Occipital lobe (tissue), 2 donors: ENCODE measurements around the gene DMAC2L. TPM values are rescaled to one million over a fixed set of nuclear protein-coding genes. Genes with fewer than 3 reads are reported as not detected.
"Not testable (repeated sequence)": the region's sequence is repeated elsewhere in the genome, so short reads cannot be mapped to it uniquely, and the experiment has no call there.

Experiments
- DNase-seq: peaks from one replicate; lab custom pipeline; 2025; lab: John Stamatoyannopoulos, UW
- total RNA-seq: library from RNA; depleted of rRNA; stranded (reverse); fragments of >200 nt; gene quantifications from one replicate; pipeline ENCODE4 v1.2.3, GENCODE V29; 2014

The DMAC2L gene, protein sequence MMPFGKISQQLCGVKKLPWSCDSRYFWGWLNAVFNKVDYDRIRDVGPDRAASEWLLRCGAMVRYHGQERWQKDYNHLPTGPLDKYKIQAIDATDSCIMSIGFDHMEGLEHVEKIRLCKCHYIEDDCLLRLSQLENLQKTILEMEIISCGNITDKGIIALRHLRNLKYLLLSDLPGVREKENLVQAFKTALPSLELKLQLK
- total RNA-seq: 15.9 TPM

DNA sequence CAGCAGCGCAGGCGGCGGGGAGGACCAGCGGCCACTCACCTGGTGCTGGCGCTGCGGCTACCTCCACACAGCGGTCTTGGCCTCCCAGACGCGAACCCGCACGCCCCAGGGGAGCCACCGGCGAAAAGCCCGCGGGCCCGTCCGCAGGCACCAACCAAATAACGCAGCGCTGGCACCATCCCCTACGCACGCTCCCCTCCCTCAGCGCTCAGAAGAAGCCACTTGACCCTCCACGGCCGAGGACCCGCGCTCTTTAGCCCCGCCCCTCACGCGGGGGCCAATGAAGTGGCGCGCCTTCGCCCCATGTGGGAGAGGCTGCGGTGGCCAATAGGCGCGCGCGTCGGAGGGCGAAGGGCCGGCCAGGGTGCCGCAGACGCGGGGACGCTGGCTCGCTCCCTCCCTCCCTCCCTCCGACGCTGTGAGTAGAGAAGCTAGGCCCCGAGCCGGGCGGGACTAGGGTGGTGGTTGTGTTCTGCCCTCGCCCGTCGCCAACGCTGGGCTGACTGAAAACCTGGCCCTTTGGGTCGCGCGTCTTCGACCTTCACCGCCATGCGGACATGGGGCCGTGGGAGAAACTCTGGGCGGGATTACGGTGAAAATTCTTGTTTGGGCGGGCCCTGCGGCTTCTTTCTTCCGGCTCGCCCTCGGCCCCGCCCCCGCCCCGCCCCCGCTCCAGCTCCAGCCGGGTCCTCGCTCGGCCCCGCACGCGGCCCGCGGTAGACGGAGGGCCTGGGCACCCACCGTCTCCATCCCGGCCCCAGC, at the start of gene DMAC2L, which contains the start of gene L2HGDH:
DMAC2L (plus strand) TSS at position 353 of the 762 bp plus-strand sequence. CDS start 9,164 bp downstream, outside the sequence.
L2HGDH (minus strand) TSS at position 258 of the 762 bp plus-strand sequence; CDS start at position 179, 79 bp downstream.
- DNase-seq: peak; percentile 91

DNA sequence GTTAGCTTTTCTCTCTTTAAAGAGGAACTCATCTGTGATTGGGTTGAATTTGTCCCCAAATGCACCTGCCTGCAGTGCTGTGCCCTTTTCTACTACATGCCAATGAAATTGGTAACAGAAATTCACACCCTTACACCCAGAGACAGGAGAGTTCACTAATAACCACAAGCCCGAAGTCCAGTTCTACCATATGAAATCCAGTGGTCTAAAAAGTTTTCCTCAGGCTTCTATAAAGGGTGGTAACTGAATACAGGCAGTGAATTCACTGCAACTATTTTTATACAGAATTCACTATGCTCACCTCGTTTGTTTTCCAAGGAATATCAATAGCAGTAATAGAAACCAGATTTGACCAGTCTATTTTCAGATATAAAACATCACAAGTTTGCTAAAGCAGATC, 49.3 kb upstream of the DMAC2L start:
- no peak for DNase-seq

GRCh38 chr14:50263321-50263720, 48.8 kb upstream of the DMAC2L start:
- no peak for DNase-seq

- no peak for DNase-seq
These were observed 47.1 kb upstream of the DMAC2L start for GRCh38 chr14:50265029-50265428.

DNA sequence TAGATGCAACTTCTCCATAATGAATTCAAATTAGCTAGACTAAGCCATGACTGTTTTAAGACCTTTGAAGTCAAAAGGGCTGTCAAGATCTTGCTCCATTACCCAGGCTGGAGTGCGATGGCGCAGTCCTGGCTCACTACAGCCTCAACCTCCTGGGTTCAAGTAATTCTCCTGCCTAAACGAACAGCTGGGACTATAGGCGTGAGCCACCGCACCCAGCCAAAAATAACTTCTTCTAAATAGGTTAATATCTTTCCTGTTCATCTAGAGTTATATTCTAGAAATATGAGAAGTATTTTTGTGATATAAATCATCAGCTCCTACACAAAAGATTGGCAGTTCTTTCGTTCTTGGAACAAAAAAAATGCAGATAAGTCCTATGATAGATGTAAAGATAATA, 41.2 kb upstream of the DMAC2L start:
- no peak for DNase-seq

DNA sequence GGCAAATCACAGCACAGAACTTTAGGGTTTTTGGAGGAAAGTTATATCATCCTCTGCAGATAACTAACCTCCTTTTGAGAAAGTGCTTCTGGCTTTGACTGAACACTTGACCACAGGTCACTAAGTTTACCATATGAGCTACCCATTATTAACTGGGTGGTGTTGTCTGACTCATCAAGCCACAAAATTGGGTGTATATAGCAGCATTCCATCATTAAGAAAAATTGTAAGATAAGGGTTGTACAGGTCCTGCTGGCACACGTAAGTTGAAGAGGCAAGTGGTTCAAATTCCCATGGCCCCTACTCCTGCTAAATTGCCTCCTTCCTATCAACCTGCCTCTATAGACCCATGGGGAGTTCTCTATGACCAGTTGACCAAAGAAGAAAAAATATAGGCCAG, 39.6 kb upstream of the DMAC2L start:
- no peak for DNase-seq

DNA sequence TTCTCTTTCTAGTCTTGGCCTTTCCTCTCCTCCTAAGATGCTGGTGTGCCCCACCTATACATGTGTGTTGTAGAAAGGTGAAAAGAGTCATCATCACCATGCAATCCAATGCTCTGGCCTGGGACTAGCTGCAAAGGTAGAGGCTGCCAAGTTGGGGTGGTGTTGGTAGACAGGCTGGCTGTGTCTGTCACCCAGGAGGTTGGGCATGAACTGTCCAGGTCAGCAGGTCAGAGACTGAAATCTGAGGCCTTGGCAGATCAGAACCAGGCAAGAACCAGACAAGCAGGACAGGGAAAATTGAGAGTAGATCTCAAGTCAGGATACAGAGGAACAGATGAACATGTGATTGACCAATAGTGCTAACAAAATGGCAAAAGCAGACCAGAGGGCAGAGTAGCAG, 26.3 kb upstream of the DMAC2L start:
- no peak for DNase-seq

- no peak for DNase-seq
These were observed 24.0 kb upstream of the DMAC2L start for GRCh38 chr14:50288146-50288545.

DNA sequence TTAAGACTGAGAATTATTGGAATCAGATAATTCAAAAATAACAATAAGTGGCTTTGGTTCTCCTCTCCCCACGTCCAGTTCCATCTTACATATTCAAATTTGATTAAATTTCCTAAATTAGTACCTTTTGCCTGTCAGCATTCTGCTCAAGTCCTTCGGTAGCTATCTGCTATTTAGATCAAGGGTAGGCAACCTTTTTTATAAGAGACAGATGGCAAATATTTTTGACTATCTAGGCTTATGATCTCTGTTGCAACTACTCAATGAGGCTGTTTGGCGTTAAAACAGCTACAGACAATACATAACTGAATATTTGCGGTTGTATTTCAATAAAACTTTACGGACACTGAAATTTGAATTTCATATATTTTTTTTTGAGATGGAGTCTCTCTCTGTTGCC, 21.8 kb upstream of the DMAC2L start:
- no peak for DNase-seq

DNA sequence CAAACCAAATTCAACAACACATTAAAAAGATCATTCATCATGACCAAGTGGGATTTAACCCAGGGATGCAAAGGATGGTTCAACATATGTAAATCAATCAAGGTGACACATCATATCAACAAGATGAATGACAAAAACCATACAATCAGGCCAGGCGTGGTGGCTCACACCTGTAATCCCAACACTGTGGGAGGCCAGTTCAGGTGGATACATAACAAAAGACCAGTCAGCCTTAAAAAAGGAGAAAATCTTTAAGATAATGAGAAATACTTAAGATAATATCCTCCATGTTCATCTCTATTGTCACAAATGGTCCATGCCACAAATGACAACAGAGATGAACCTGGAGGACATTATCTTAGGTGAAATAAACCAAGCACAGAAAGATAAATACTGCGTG, 12.5 kb upstream of the DMAC2L start:
- DNase-seq: no peak

- no peak for DNase-seq
These were observed 10.2 kb upstream of the DMAC2L start for GRCh38 chr14:50301914-50302313.

- DNase-seq: peak; percentile 25
These were observed 8.2 kb upstream of the DMAC2L start for GRCh38 chr14:50303744-50304471.

- DNase-seq: no peak
These were observed 3.7 kb upstream of the DMAC2L start for GRCh38 chr14:50308363-50308915.

GRCh38 chr14:50310445-50310844, 1.7 kb upstream of the DMAC2L start:
- DNase-seq: no peak

GRCh38 chr14:50311337-50311971, 670 bp upstream of the DMAC2L start:
- no peak for DNase-seq

DNA sequence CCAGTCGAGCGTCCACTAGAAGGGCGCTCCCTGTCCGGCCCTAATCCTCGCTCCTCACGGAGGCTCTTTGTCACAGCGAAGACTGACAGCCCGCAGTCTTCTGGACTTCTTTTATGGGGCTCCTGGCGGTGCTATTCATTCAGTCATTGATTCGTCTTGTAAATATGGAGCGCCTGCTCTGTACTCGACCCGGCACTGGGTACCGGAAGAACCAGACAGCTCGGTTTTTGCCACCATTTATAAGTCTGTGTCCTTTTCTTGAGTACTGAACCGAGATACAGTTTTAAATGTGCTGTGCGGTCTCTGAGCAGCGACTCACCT, 570 bp downstream of the DMAC2L start:
- peak; percentile 56 for DNase-seq

DNA sequence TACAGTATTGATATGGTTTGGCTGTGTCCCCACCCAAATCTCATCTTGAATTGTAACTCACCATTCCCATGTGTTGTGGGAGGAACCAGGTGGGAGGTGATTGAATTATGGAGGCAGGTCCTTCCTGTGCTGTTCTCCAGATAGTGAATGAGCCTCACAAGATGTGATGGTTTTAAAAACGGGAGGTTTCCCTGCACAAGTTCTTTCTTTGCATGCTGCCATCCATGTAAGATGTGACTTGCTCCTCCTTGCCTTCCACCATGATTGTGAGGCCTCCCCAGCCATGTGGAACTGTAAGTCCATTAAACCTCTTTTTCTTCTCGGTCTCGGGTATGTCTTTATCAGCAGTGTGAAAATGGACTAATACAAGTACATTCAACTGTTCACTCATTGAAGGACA, 2.0 kb downstream of the DMAC2L start:
- DNase-seq: not testable (repeated sequence)

GRCh38 chr14:50318031-50318626, 6.0 kb downstream of the DMAC2L start:
- no peak for DNase-seq

- DNase-seq: no peak
These were observed 7.2 kb downstream of the DMAC2L start for GRCh38 chr14:50319293-50319692.

GRCh38 chr14:50319721-50320120, 7.6 kb downstream of the DMAC2L start:
- no peak for DNase-seq

DNA sequence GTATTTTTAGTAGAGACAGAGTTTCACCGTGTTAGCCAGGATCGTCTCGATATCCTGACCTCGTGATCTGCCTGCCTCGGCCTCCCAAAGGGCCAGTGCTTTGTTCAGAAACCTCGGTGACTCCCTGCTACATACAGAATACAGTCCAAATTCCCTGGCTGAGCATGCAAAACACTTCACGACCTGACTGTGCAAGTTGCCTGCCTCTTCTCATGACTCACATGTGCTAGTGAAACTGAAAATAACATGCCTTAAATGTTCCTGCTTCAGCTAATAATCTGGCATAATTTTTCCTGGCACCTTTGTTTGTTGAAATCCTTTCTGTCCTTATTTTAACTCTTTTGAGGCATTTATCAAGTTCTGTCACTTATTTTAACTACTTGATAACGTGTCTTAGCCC, 8.2 kb downstream of the DMAC2L start:
- no peak for DNase-seq
